ENCODE results near the gene ARHGAP9.

- TF ChIP-seq, protein P1, sequence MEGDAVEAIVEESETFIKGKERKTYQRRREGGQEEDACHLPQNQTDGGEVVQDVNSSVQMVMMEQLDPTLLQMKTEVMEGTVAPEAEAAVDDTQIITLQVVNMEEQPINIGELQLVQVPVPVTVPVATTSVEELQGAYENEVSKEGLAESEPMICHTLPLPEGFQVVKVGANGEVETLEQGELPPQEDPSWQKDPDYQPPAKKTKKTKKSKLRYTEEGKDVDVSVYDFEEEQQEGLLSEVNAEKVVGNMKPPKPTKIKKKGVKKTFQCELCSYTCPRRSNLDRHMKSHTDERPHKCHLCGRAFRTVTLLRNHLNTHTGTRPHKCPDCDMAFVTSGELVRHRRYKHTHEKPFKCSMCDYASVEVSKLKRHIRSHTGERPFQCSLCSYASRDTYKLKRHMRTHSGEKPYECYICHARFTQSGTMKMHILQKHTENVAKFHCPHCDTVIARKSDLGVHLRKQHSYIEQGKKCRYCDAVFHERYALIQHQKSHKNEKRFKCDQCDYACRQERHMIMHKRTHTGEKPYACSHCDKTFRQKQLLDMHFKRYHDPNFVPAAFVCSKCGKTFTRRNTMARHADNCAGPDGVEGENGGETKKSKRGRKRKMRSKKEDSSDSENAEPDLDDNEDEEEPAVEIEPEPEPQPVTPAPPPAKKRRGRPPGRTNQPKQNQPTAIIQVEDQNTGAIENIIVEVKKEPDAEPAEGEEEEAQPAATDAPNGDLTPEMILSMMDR (IDR thresholded peaks at IDR 0.05): peak; percentile 89
- TF ChIP-seq POLR2AphosphoS5 (IDR thresholded peaks at IDR 0.05; ENCODE audit: low read depth, low read length): no peak
Measured at GRCh38 chr12:57456145-57456700, 23.4 kb downstream of the ARHGAP9 start.
